Nephron (organoid): ENCODE data around the gene LBHD2.

Experiments
- H3K27ac Mint-ChIP-seq, 3 experiments: 2 replicates each; pipeline ENCODE4 v1.8.0; 2020; ENCODE audit warnings: mixed read lengths in 3 of 3, mild to moderate bottlenecking in 2 of 3, moderate library complexity in 1 of 3
- H3K27me3 Mint-ChIP-seq: 2 replicates; pipeline ENCODE4 v1.8.0; 2021; ENCODE audit warnings: low read depth, mild to moderate bottlenecking, moderate library complexity, mixed read lengths
- H3K36me3 Mint-ChIP-seq: 2 replicates; pipeline ENCODE4 v1.8.0; 2020; ENCODE audit warnings: low read depth, mixed read lengths
- H3K4me1 Mint-ChIP-seq: 2 replicates; pipeline ENCODE4 v1.8.0; 2020; ENCODE audit warnings: mixed read lengths
- H3K4me3 Mint-ChIP-seq, 3 experiments: 2 replicates each; pipeline ENCODE4 v1.8.0; 2020; ENCODE audit warnings: mild to moderate bottlenecking in 3 of 3, mixed read lengths in 3 of 3, moderate library complexity in 2 of 3
- H3K9me3 Mint-ChIP-seq: 2 replicates; pipeline ENCODE4 v1.8.0; 2020; ENCODE audit warnings: mixed read lengths
- TF ChIP-seq, protein P1 (sequence below), 3 experiments: fragments of 200-600 bp; sonication (generic); IDR thresholded peaks; one replicate each; pipeline ENCODE4 v1.5.0; 2021; ENCODE audit warnings: antibody characterized with exemption in 3 of 3; ENCODE audit not compliant: unreplicated experiment in 3 of 3

The LBHD2 gene

GRCh38 chr14:103100281-103101121 lies 16.5 kb downstream of the LBHD2 start:
- no peaks in the 10 kb centered on the region for H3K36me3 Mint-ChIP-seq
- H3K4me3 Mint-ChIP-seq = no peak overlapping the region
- H3K9me3 Mint-ChIP-seq = no peaks in the 10 kb centered on the region
- peaks cover 16% of the 10 kb centered on the region for H3K4me1 Mint-ChIP-seq
- TF ChIP-seq, protein P1, sequence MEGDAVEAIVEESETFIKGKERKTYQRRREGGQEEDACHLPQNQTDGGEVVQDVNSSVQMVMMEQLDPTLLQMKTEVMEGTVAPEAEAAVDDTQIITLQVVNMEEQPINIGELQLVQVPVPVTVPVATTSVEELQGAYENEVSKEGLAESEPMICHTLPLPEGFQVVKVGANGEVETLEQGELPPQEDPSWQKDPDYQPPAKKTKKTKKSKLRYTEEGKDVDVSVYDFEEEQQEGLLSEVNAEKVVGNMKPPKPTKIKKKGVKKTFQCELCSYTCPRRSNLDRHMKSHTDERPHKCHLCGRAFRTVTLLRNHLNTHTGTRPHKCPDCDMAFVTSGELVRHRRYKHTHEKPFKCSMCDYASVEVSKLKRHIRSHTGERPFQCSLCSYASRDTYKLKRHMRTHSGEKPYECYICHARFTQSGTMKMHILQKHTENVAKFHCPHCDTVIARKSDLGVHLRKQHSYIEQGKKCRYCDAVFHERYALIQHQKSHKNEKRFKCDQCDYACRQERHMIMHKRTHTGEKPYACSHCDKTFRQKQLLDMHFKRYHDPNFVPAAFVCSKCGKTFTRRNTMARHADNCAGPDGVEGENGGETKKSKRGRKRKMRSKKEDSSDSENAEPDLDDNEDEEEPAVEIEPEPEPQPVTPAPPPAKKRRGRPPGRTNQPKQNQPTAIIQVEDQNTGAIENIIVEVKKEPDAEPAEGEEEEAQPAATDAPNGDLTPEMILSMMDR (IDR thresholded peaks at IDR 0.05; ENCODE audit: unreplicated experiment in 3 of 3) = no peak
- no peak overlapping the region for H3K27ac Mint-ChIP-seq
- H3K27me3 Mint-ChIP-seq = peaks cover 19% of the 10 kb centered on the region

DNA sequence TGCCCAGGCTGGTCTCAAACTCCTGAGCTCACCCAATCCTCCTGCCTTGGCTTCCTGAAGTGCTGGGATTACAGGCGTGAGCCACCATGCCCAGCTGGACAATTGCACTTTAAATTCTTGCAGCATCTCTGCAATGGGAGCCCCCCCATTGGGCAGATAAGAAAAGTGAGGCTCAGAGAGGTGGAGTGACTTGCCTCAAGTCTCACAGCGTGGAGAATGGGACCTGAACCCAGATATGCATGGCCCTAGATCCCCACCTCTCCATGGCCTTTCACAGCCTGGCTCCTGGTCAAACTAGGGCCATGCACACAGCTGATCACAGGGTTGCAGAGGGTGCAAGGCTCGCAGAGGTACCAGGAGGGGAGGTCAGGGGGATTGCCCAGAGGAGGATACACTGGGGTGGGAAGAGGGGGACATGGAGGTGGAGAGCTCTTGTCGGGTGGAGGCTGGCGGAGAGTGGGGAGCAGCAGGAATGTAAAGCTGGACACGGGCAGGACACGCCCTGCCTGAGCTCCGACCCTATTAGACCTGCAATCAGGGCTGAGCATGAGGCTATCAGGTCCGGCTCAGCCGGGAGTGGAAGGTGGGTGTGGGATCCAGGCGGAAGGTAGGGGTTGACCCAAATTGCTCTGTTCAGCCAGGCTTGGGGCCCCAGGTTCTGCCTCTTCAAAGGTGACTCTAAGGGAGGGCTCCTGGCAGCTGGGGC lies 17.4 kb downstream of the LBHD2 start:
- H3K4me3 Mint-ChIP-seq = no peak overlapping the region
- peaks cover 21% of the 10 kb centered on the region for H3K4me1 Mint-ChIP-seq
- H3K36me3 Mint-ChIP-seq = no peaks in the 10 kb centered on the region
- peaks cover 23% of the 10 kb centered on the region for H3K27me3 Mint-ChIP-seq
- TF ChIP-seq, protein P1 (IDR thresholded peaks at IDR 0.05; ENCODE audit: unreplicated experiment in 3 of 3) = no peak
- H3K27ac Mint-ChIP-seq = no peak overlapping the region
- no peaks in the 10 kb centered on the region for H3K9me3 Mint-ChIP-seq

DNA sequence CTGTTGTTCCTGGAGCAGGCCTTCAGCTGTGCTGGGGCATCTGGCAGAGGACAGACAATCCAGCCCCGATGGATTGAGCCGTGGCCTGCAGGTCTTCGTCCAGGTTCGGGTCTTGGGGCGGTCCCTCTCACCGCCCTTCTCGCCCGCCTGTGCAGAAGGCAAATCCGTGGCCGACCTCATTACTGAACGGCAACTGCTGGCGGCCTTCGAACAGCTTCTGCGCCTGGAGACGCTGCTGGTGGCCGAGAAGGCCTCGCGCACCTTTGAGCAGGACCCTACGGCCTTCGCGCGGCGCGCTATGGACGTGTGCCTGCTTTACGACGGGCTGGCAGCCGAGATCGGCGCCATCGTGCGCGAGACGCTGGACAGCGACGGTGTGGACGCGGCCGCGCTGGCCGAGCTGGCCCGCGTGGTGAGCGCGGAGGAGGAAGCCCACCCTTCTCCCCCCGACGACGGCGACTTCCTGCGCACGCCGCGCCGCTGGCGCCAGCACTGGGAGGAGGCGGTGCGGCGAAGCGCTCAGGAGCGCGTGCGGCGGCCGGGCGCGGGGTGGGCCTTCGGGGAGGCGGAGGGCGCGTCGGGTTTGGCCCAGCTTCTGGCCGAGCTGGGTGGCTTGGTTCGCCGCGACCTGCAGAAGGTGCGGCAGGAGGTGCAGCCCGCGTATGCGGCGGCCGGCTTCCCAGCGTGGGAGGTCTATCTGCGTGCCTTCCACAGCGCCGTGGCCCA lies 18.1 kb downstream of the LBHD2 start:
- TF ChIP-seq, protein P1 (IDR thresholded peaks at IDR 0.05; ENCODE audit: unreplicated experiment in 3 of 3) = no peak
- no peak overlapping the region for H3K27ac Mint-ChIP-seq
- no peaks in the 10 kb centered on the region for H3K36me3 Mint-ChIP-seq
- no peak overlapping the region for H3K4me3 Mint-ChIP-seq
- H3K9me3 Mint-ChIP-seq = no peaks in the 10 kb centered on the region
- H3K4me1 Mint-ChIP-seq = peaks cover 21% of the 10 kb centered on the region
- H3K27me3 Mint-ChIP-seq = peaks cover 26% of the 10 kb centered on the region

DNA sequence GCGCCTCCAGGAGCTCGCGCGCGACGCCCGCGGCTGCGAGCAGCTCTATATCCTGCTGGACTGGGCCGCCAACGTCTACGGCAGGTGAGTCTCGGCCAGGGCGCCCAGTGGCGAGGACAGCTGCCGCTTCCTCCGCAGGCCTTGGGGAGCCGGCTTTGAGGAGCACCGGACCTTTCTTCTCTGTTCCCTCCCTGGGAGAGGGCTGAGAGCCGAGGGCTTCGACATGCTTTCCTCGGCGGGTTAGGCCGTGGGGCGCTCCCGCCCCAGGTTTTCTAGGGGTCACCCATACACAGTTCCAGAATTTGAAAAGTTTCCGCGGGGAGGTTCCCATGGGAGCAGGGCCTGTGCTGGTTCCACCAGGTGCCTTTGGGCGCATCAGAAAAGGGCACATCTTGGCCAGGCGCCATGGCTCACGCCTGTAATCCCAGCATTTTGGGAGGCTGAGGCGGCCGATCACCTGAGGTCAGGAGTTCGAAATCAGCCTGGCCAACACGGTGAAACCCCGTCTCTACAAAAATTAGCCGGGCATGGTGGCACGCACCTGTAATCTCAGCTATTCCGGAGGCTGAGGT lies 18.8 kb downstream of the LBHD2 start:
- H3K36me3 Mint-ChIP-seq = no peaks in the 10 kb centered on the region
- H3K4me1 Mint-ChIP-seq = peaks cover 21% of the 10 kb centered on the region
- H3K27ac Mint-ChIP-seq = no peak overlapping the region
- no peaks in the 10 kb centered on the region for H3K9me3 Mint-ChIP-seq
- H3K4me3 Mint-ChIP-seq = no peak overlapping the region
- H3K27me3 Mint-ChIP-seq = peaks cover 23% of the 10 kb centered on the region
- TF ChIP-seq, protein P1 (IDR thresholded peaks at IDR 0.05; ENCODE audit: unreplicated experiment in 3 of 3) = no peak

DNA sequence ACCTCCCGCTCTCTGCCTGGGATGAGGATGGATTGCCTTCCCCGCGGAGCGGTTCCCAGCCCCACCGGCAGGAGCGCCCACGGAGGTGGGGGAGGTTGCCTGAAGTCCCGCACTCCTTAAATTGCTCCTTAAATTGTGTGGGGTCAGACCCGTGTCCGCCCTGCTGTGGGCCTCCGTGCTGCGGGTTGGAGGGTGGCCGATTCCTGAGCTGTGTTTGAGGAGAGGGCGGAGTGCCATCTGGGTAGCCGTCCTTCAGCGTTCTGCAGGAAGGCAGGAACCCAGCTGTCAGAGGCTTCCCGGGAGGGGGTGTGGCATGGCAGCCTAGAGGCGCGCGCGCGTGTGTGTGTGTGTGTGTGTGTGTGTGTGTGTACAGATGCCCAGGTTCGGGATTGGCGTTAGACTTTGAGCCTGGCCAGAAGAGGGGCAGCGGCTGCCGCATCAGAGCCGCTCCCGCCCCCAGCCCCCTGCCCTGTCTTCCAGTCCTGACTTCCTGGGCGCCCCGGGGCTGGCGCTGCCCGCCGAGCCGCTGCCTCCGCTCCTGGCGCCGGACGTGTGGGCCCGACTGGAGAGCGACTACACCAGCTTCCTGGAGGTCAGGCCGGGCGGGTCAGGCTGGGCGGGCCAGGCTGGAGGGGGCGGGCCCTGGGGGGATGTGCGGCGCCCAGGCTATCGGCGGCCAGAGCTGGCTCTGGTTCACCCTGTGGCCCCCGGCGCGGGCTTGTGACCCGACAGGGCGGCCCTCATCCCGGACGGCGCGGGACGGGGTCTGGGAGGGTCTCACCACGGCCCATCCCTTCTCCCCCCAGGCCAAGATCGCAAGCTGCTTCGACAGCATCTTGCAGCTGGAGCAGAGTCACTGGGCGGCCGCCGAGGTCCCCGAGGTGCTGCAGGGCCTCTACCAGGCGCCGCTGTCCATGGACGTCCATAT lies 19.7 kb downstream of the LBHD2 start:
- H3K36me3 Mint-ChIP-seq = no peaks in the 10 kb centered on the region
- H3K4me3 Mint-ChIP-seq = peak overlapping the region; percentile 39 to 75 (median 73)
- TF ChIP-seq, protein P1 (IDR thresholded peaks at IDR 0.05; ENCODE audit: unreplicated experiment in 3 of 3) = peak in 1 of 3 experiments; percentile 12
- no peaks in the 10 kb centered on the region for H3K9me3 Mint-ChIP-seq
- H3K27me3 Mint-ChIP-seq = peaks cover 23% of the 10 kb centered on the region
- H3K4me1 Mint-ChIP-seq = peaks cover 23% of the 10 kb centered on the region
- H3K27ac Mint-ChIP-seq = no peak overlapping the region
